Jurkat, Clone E6-1 (cell line): ENCODE measurements around the gene LRRC7.
"Not testable (repeated sequence)": the region's sequence is repeated elsewhere in the genome, so short reads cannot be mapped to it uniquely, and the experiment has no call there.

Experiments used
- DNase-seq: peaks from one replicate; pipeline ENCODE4 v3.0.0-alpha.2; 2011; ENCODE audit warnings: low read depth, low spot score
- H3K4me3 ChIP-seq: 2 replicates; pipeline ENCODE4 v1.5.1; 2011; ENCODE audit warnings: mild to moderate bottlenecking, low read length, control low read depth, moderate library complexity

The LRRC7 gene

DNA sequence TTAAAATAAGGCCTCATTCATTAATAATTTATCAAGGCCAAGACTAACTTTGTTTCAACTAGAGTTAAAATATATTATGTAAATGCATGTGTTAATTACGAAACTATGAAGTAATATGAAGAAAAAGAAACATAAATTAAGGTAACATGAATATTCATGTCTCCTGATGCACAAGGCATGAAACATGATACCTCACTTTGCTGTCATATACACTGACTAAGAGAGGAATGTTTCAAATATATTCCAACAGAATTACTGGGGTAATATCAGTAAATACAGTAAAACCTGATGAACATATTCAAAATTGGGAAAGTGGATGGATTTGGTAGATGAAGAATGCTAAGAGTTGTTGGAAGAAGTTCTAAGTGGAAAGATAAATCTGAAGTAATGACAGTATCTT, 274.6 kb downstream of the LRRC7 start:
- H3K4me3 ChIP-seq: no peak overlapping the region
- no peak for DNase-seq

DNA sequence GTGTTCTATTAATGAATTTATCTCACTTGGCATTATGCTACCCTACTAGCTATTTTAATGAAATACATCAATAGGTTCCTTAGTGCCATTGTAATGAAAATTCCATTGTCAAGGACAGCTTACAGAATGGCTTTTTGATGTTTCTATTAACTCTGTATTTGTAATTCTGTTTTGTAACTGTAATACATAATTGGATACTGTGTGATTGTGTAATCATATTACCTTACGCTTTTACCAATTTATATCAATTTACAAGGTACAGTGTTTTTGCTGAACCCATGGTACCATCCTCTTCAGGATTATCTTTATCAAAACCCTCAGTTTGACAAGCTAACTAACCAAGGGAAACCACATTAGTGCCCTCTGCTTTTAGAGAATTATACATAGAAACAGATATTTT, 277.9 kb downstream of the LRRC7 start:
- no peak overlapping the region for H3K4me3 ChIP-seq
- DNase-seq: no peak

DNA sequence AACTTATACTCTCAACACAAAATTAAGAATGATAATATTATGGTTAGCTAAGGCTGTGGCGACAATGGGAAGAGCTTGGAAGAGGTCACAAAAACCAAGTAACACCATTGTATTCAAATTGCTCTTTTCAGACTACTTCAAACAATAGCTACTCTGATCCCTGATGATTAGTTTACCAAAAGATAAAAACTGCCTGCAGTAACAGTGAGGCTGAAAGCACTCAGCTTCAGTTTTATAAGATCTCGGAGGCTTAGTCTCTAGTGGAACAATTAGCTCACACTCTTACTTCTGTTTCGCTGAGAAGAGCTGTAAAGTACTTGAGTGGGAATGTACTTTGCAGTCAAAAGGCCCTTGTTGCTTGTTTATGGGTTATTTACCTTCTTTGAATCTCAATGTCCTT, 278.5 kb downstream of the LRRC7 start:
- DNase-seq: no peak
- H3K4me3 ChIP-seq: no peak overlapping the region

DNA sequence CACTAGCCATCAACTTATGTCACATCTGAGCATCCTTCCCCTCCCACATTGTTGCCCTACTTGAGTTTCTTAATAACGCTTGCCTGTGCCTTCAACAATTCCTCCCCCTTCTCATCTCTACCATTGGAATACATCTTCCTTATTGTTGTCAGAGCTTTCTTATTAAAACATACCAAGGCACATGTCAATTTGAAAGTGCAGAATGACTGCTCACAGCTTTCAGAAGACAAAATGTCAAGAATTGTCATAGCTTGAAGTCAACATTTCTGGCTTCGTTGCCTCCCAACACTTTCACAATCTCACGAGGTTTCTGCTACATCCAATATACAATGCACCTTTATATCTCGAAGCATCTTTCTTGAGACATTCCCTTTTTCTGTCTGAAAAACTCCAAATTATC, 279.9 kb downstream of the LRRC7 start:
- no peak overlapping the region for H3K4me3 ChIP-seq
- no peak for DNase-seq

DNA sequence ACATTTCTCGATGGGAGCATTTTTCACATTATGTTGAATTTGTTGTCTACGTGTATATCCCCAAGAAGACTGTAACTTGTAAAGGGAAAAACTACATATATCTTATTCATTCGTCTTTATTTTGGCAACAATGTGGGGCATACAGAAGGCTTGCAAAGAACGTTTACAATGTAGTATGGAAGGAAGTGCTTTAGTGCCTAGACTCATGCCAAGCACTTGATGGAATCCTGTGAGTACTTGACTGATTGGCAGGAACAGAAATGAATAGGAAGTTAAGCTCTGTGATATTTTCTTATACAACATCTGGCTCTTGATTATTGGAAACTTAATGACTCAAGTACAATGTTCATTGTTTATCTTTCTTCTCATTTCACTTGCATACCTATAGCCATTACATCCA, 284.4 kb downstream of the LRRC7 start:
- no peak for DNase-seq
- no peak overlapping the region for H3K4me3 ChIP-seq

DNA sequence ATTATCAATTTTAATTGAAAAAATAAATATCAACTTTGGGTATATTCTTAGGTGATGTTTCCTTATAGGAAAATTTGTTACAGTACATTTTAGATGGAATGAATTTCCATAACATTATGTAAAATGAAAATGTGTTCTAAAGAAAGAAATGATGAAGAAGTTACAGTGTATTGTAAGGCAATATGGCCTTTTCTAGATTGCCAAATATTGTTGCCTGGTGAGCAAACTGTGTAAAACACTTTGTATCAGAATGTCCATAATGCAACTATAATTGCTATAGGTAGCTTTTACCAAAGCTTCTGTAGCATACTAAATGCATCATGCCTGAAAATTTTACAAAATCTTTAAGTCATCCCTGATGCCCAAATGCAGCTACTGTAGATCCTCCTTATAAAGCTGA, 285.0 kb downstream of the LRRC7 start:
- no peak overlapping the region for H3K4me3 ChIP-seq
- DNase-seq: no peak

DNA sequence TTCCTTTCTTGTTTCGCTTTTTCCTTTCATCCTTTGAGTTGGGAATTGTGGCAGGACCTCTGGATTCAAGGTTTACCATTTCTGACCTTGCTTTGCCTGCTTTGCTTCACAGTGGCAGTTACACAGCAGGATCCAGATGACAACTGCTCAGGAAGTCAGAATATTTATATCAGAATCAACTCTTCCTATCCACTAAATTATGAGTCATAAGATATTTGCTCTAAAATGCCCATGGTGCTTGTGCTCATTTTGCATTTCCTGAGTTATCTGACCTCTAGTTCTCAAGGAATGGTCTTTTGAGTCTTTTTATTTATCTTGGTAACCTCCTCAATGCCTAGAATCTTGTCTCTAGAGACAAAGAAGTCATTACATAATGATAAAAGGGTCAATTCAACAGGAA, 290.8 kb downstream of the LRRC7 start:
- no peak overlapping the region for H3K4me3 ChIP-seq
- no peak for DNase-seq

DNA sequence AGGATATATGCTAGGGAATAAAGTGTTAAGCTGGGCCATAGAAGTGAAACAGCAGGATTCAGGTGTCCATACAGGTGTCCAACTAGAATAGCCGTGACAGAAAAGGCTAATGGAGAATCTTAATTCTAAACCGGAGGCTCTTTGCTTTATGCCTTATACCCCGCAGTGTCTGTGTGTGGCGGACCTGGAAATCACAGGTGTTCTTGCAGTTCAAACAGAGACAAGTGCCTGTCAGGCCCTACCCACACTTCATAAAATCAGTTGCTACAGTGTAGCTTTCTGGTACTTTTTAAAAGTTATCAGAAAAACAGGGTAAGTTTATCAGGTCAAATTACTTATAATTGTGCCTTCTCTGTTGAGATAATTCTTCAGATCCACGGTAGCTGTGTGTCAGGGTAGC, 293.9 kb downstream of the LRRC7 start:
- H3K4me3 ChIP-seq: no peak overlapping the region
- no peak for DNase-seq

DNA sequence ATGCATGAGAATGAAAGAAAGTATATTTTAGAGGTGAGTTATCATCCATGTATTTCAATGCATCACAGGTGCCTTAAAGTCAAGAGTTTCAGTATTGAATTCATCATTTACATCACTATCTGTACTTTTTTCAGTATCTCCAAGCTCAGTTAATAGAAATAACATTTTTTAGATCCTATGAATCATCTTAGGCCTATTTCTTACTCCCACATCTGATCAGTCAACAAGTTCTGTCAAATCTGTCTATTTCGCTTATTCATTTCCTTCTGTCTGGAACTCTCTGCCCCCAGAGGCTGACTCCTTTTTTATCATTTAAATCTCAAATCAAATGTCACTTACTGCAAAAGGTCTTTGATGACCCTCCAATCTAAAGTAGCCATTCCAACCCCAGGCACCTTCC, 295.2 kb downstream of the LRRC7 start:
- no peak overlapping the region for H3K4me3 ChIP-seq
- DNase-seq: no peak

DNA sequence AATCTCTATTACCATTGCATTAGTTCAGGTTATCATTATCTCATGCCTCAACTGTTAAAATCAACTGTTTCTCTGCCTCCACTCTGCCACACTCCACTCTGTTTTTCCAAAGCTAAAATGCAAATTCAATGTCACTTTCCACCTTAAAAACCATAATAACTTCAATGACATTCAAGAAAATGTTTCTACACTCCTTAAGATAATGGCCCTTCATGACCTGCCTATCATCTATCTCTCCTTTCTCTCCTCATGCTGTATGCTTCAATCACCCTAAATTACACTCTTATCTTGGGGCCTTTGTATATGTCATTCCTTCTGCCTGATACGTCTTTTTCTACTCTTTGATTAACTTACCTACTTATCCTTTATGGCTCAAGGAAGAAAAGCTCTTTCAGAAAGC, 296.0 kb downstream of the LRRC7 start:
- no peak for DNase-seq
- H3K4me3 ChIP-seq: no peak overlapping the region

DNA sequence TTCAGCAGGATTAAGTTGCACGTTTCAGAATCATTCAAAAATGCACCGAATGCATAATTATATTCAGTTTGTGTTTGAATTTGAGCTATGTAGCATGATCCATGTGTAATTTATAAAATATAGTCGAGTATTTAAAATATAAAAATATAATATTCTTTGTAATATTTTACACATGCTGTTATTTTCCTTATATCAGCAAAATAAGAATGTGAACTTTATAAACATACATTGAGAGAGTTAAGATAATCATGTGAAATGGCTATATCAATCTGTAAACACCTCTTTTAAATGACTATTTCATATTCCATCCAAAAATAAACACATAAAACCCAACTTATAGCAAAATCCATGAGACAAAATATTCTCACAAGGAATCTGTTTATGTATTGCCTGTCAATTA, 303.7 kb downstream of the LRRC7 start:
- DNase-seq: no peak
- H3K4me3 ChIP-seq: no peak overlapping the region

DNA sequence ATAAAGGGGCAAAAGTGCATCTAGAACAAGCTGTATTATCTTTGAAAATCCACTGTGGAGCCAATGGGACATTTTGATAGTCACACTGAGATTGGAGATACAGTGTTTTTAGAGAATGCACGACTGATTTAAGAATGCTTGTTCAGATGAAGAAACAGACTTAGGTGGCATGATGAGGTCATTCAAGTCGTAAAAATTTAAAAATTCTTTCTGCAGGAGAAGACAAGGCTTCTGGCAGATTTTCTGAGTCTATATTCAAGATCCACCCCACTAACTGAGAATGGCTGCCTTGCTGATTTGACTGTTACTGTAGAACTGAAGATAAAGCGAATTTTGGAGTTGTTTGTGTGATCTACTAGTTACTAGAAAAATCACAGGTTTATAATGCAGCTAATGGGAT, 310.6 kb downstream of the LRRC7 start:
- H3K4me3 ChIP-seq: no peak overlapping the region
- no peak for DNase-seq

DNA sequence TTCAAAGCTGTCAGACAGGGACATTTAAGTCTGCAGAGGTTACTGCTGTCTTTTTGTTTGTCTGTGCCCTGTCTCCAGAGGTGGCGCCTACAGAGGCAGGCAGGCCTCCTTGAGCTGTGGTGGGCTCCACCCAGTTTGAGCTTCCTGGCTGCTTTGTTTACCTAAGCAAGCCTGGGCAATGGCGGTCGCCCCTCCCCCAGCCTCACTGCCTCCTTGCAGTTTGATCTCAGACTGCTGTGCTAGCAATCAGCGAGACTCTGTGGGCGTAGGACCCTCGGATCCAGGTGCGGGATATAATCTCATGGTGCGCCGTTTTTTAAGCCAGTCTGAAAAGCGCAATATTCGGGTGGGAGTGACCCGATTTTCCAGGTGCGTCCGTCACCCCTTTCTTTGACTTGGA, 320.3 kb downstream of the LRRC7 start:
- DNase-seq, H3K4me3 ChIP-seq: not testable (repeated sequence)

DNA sequence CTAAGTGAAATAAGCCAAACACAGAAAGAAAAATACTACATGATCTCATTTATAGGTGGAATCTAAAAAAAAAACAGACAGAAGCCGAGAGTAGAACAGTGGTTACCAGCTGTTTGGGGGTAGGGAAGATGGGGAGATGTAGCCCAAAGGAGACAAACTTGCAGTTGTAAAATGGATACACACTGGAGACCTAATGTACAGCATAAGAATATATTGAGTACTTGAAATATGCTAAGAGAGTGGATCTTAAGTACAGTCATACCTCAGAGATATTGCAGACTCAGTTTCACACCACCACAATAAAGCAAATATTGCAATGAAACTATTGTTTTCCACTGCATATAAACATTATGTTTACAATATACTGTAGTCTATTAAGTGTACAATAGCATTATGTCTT, 320.9 kb downstream of the LRRC7 start:
- DNase-seq: no peak
- no peak overlapping the region for H3K4me3 ChIP-seq

DNA sequence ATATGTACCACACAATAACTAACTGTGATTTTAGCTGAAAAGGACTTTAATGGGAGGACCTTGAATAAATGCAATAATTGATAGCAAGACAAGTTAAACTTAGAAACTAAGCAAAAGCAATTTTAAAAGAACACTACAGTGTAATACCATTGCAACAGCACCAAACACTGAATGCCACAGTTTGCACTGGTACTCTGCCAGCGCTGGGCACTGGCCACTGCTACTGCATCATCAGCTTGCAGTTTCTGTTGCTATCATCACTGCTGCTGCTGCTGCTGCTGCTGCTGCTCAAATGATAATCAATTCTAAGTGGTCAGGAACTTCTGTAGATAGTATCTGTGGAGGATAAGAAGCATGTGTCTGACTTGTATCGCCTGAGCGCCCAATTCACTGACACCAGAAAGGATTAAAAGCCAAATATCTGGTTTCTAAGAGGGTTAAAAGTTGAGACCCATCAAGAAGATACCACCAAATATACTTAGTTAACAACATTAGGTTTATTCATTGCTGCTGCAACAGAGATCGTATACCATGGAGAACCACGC, 330.8 kb downstream of the LRRC7 start:
- no peak overlapping the region for H3K4me3 ChIP-seq
- no peak for DNase-seq

DNA sequence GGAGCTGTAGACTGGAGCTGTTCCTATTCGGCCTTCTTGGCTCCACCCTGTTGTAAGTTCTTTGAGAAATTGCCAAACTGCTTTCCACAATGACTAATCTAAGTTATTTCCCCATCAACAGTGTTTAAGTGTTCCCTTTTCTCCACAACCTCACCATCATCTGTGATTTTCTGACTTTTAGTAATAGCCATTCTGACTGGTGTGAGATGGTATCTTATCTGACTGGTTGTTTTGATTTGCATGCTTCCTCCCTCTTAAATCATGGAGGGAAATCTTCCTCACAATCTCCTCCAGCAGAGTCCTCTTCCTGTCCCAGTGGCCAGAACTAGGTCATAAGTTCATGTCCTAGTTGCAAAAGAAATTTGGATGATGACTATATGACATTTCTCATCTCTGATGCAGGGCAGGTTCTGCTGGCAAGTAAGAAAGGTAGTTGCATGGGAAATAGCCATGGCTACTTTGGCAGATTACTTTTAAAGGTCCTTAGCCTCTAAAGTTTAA, 343.6 kb downstream of the LRRC7 start:
- no peak overlapping the region for H3K4me3 ChIP-seq
- no peak for DNase-seq

DNA sequence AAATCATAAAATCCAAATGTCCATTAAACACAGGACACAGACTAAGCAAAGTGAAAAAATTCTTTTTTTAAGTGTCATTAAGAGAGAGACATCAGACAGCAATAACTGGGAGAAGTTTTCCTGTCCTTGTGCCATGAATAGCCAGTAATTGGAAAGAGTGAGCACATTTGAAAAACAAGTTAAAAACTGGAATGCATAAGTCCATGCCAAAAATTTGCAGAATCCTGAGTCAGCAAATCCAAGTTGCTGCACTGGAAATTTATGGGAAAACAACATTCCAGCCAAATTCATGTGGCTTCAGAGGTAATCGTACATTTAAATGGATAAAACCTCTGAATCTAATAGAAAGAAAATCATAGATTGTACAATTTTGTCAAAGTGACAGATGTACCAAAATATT, 346.3 kb downstream of the LRRC7 start:
- H3K4me3 ChIP-seq: no peak overlapping the region
- no peak for DNase-seq

DNA sequence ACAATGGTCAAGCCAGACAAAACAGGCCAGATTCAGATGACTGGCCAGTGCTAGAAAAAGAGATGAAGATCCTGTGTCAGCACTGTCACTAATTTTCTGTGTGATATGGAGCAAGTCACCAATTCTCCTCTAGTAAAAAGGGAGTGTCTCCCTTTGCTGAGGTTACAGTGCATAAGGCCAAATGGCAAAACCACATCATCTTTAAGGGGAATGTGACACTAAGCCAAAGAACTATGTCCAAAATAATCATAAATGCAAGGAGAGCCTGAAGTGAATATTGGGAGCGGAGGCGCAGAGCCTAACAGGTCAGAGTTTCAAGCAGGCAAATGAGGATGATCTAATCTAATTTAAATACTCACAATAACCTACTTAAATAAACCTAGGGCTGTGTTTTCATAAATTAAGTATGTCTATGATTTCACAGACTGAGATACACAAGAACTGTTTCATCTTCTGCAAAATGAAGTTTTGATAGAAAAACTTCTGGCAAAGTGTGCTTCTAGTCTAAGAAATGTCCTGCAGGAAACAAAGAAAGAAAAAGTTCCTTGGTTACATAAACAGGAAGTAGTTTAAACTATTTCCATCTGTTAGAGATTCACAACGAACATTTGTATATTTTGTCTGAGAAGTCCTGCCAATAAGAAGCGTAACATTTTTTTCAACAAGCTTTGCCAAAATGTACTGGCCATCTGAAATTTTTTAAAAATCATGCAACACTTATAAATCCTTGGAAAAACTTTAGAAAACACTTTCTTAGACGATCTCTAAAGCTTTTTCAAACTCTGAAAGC, 347.4 kb downstream of the LRRC7 start:
- DNase-seq: no peak

DNA sequence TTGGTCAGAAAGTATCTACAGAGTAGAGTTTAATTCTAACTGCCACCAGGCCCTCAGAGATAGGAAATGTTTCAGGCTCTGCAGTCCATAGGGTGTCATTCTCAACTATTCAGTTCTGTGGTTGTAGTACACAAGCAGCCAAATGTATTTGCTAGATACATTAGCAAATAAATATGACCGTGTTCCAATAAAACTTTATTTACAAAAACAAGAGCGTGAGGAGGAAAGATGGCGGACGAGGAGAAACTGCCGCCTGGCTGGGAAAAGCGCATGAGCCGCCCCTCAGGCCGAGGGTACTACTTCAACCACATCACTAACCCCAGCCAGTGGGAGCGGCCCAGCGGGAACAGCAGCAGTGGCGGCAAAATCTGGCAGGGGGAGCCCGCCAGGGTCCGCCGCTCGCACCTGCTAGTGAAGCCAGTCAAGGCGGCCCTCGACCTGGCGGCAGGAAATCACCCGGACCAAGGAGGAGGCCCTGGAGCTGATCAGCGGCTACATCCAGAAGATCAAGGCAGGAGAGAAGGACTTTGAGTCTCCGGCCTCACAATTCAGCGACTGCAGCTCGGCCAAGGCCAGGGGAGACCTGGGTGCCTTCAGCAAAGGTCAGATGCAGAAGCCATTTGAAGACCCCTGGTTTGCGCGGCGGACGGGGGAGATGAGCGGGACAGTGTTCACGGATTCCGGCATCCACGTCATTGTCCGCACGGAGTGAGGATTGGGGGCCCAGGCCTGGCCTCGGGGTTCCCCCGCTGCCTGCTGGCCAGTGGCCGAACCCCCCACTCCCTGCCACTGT, 351.6 kb downstream of the LRRC7 start:
- H3K4me3 ChIP-seq: no peak overlapping the region
- DNase-seq: no peak

More for the DNA sequence above, 347.4 kb downstream of the LRRC7 start:
- H3K4me3 ChIP-seq: no peak overlapping the region

DNA sequence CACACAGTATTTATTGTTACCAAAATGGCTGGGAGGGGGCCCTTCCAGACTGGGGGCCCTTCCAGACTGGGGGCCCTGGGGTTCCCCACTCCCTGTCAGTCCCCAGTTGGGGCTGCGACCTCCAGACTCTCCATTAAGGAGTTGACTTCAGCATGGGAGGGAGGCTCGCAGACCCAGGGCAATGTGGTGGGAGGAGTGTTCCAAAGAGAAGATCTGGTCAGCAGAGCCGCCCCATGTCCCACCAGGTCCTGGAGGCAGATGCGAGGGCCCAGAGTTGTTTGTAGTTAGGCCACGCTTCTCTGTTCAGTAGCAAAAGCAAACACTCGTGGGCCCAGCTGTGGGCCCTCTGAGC, 352.2 kb downstream of the LRRC7 start:
- no peak for DNase-seq
- H3K4me3 ChIP-seq: no peak overlapping the region
